Keratinocyte (primary cell): Measurements from ENCODE around the gene ARSI. TPM values are rescaled to one million over a fixed set of nuclear protein-coding genes. Genes with fewer than 3 reads are reported as not detected.

ENCODE experiments used
- DNase-seq: peaks from one replicate; pipeline ENCODE4 v3.0.0-alpha.2; 2011; ENCODE audit warnings: low read depth, missing footprints, low spot score
- FAIRE-seq: peaks from 2 replicates; lab custom pipeline; 2011; peaks lifted over from hg19 to GRCh38; lab: Jason Lieb, UNC
- H2AFZ ChIP-seq: 2 replicates; pipeline ENCODE4 v1.6.0; 2012; ENCODE audit warnings: low read length, control low read depth, inconsistent platforms; ENCODE audit not compliant: control insufficient read depth
- H3K27ac ChIP-seq: 2 replicates; pipeline ENCODE4 v1.5.1; 2011; ENCODE audit warnings: low read length; ENCODE audit not compliant: control insufficient read depth, insufficient read depth
- H3K27me3 ChIP-seq: 3 replicates; pipeline ENCODE4 v1.6.0; 2011; ENCODE audit warnings: low read length; ENCODE audit not compliant: control insufficient read depth, insufficient read depth; ENCODE audit errors: extremely low read depth
- H3K36me3 ChIP-seq, 2 experiments: 2 replicates in 1 of 2; 3 replicates in 1 of 2; pipeline ENCODE4 v1.5.1; 2011; ENCODE audit warnings: low read length in 2 of 2, mild to moderate bottlenecking in 1 of 2; ENCODE audit not compliant: control insufficient read depth in 2 of 2, insufficient read depth in 2 of 2; ENCODE audit errors: extremely low read depth in 1 of 2
- H3K4me1 ChIP-seq: 3 replicates; pipeline ENCODE4 v1.5.1; 2011; ENCODE audit warnings: low read length; ENCODE audit not compliant: control insufficient read depth, insufficient read depth; ENCODE audit errors: extremely low read depth
- H3K4me2 ChIP-seq: 3 replicates; pipeline ENCODE4 v1.6.0; 2011; ENCODE audit warnings: low read depth, low read length; ENCODE audit not compliant: control insufficient read depth, insufficient read depth; ENCODE audit errors: extremely low read depth
- H3K4me3 ChIP-seq, 3 experiments: fragments of 200-600 bp in 1 of 3; sonication (generic) in 1 of 3; 2 replicates in 2 of 3; 3 replicates in 1 of 3; pipeline ENCODE4 v1.5.1; 2011 to 2016; ENCODE audit warnings: low read length in 3 of 3, mild to moderate bottlenecking in 3 of 3, control low read depth in 2 of 3, inconsistent platforms in 1 of 3, low read depth in 1 of 3, mixed read lengths in 1 of 3, mixed run types in 1 of 3, moderate library complexity in 1 of 3; ENCODE audit not compliant: control insufficient read depth in 2 of 3, insufficient read depth in 2 of 3; ENCODE audit errors: extremely low read depth in 1 of 3
- H3K79me2 ChIP-seq: 2 replicates; pipeline ENCODE4 v1.6.0; 2012; ENCODE audit warnings: low read length; ENCODE audit not compliant: control insufficient read depth, insufficient read depth
- H3K9ac ChIP-seq: 3 replicates; pipeline ENCODE4 v1.6.0; 2011; ENCODE audit warnings: low read length; ENCODE audit not compliant: control insufficient read depth, insufficient read depth; ENCODE audit errors: extremely low read depth
- H3K9me1 ChIP-seq: 3 replicates; pipeline ENCODE4 v1.6.0; 2011; ENCODE audit warnings: low read length; ENCODE audit not compliant: control insufficient read depth, insufficient read depth; ENCODE audit errors: extremely low read depth
- H3K9me3 ChIP-seq: 2 replicates; pipeline ENCODE4 v1.5.1; 2012; ENCODE audit warnings: low read depth, low read length; ENCODE audit not compliant: control insufficient read depth
- H4K20me1 ChIP-seq: 3 replicates; pipeline ENCODE4 v1.6.0; 2011; ENCODE audit warnings: low read length; ENCODE audit not compliant: control insufficient read depth, insufficient read depth; ENCODE audit errors: extremely low read depth
- EZH2 ChIP-seq: IDR thresholded peaks from one replicate; pipeline ENCODE4 v1.6.1; 2012; ENCODE audit warnings: inconsistent platforms, mild to moderate bottlenecking, low read length, moderate library complexity
- dilution Hi-C: fragments of 300-500 bp; cut with MboI; formaldehyde crosslinking; loops from one replicate; pipeline ENCODE4 v1.7.0; 2020; ENCODE audit warnings: low sequenced_read_pairs; ENCODE audit not compliant: extremely low pct_ligation_motif_present
- polyA plus RNA-seq, 5 experiments: library from polyadenylated mRNA; depleted of rRNA in 3 of 5; stranded (reverse) in 3 of 5; stranded (forward) in 1 of 5; unstranded in 1 of 5; fragments of >200 nt; gene quantifications; 1 replicate in 1 of 5; 2 replicates in 3 of 5; 3 replicates in 1 of 5; pipeline versions ENCODE4 v1.2.1 to v1.2.3, GENCODE V29; 2011 to 2012; ENCODE audit warnings: missing spikeins in 2 of 5, low read depth in 1 of 5, low replicate concordance in 1 of 5
- TF ChIP-seq, protein P1 (sequence below), 3 experiments: IDR thresholded peaks in 1 of 3; conservative IDR thresholded peaks in 1 of 3; optimal IDR thresholded peaks in 1 of 3; 2 replicates in 2 of 3; 3 replicates in 1 of 3; pipeline versions ENCODE3 to v1.5.1; 2011; ENCODE audit warnings: low read length in 3 of 3, mild to moderate bottlenecking in 3 of 3, moderate library complexity in 2 of 3, control low read depth in 1 of 3, inconsistent platforms in 1 of 3; ENCODE audit not compliant: insufficient read depth in 2 of 3; ENCODE audit errors: extremely low read depth in 1 of 3

The ARSI gene
- polyA plus RNA-seq, 1 donor (not counting 4 experiments of a cell fraction or from before 2014, with no cell fraction given) = 1.7 TPM

DNA sequence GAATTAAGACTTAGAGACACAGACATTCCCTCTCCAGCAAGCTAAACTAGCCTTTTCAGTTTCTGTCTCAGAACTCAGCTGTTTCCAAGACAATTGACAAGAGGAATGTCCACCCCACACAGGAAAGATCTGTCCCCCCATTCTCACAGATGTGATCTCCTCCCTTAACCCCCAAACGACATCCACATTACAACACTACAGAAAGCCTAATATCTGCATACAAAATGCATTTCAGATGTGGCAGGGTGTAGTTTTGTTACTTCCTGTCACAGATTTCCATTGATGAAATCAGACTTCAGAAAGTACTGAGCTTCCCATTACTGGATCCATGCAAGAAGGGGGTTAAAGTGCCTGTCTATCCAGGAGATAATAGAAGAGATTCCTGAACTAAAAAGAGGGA is 2.9 kb upstream of the ARSI start:
- dilution Hi-C loops = no loop called here
- Histone ChIP-seq H3K4me3 (no peak overlapping the region), H3K27ac (no peak overlapping the region), H3K27me3 (no peaks in the 10 kb centered on the region), H3K9me1 (no peaks in the 10 kb centered on the region), H4K20me1 (no peaks in the 10 kb centered on the region), H3K9ac (no peak overlapping the region), H3K36me3 (no peaks in the 10 kb centered on the region), H2AFZ (no peak overlapping the region), H3K79me2 (no peaks in the 10 kb centered on the region), H3K4me2 (no peak overlapping the region), H3K4me1 (peaks cover 11% of the 10 kb centered on the region), H3K9me3 (no peaks in the 10 kb centered on the region)
- FAIRE-seq = no peak
- TF ChIP-seq, protein P1, sequence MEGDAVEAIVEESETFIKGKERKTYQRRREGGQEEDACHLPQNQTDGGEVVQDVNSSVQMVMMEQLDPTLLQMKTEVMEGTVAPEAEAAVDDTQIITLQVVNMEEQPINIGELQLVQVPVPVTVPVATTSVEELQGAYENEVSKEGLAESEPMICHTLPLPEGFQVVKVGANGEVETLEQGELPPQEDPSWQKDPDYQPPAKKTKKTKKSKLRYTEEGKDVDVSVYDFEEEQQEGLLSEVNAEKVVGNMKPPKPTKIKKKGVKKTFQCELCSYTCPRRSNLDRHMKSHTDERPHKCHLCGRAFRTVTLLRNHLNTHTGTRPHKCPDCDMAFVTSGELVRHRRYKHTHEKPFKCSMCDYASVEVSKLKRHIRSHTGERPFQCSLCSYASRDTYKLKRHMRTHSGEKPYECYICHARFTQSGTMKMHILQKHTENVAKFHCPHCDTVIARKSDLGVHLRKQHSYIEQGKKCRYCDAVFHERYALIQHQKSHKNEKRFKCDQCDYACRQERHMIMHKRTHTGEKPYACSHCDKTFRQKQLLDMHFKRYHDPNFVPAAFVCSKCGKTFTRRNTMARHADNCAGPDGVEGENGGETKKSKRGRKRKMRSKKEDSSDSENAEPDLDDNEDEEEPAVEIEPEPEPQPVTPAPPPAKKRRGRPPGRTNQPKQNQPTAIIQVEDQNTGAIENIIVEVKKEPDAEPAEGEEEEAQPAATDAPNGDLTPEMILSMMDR (optimal IDR thresholded peaks at IDR 0.05 in 1 of 3, IDR thresholded peaks at IDR 0.05 in 1 of 3, conservative IDR thresholded peaks at IDR 0.05 in 1 of 3; ENCODE audit: extremely low read depth in 1 of 3, insufficient read depth in 2 of 3, low read length in 3 of 3) = no peak
- no peak for TF ChIP-seq EZH2
- DNase-seq = no peak

DNA sequence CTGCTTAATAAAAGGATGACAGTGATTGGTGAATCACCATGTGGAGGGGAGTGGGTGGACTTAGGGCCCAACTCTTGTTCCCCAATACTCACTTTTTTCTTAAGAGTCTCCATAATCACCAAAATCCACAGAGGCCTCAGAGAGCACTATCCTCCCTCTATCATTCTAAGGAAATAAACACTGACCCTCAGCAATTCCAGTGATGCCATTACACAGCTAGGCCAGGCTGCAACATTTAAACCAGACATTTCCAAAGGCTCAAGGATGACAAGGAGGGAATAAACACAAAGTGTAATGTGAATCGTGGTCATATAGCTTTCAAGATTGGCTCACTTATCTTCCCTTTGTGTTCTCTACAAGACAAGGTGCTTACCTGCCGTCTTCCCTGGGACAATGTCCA is 2.4 kb upstream of the ARSI start:
- H3K27ac ChIP-seq = no peak overlapping the region
- no peak for DNase-seq
- H3K9ac ChIP-seq = no peak overlapping the region

More for the DNA sequence above, 2.4 kb upstream of the ARSI start:
- no peak for TF ChIP-seq EZH2
- TF ChIP-seq, protein P1 (optimal IDR thresholded peaks at IDR 0.05 in 1 of 3, IDR thresholded peaks at IDR 0.05 in 1 of 3, conservative IDR thresholded peaks at IDR 0.05 in 1 of 3; ENCODE audit: extremely low read depth in 1 of 3, insufficient read depth in 2 of 3, low read length in 3 of 3) = no peak
- FAIRE-seq = no peak
- Histone ChIP-seq H3K9me1 (no peaks in the 10 kb centered on the region), H3K4me2 (no peak overlapping the region), H4K20me1 (no peaks in the 10 kb centered on the region), H3K27me3 (no peaks in the 10 kb centered on the region), H3K4me1 (peaks cover 13% of the 10 kb centered on the region), H2AFZ (no peak overlapping the region), H3K9me3 (no peaks in the 10 kb centered on the region), H3K4me3 (no peak overlapping the region), H3K79me2 (no peaks in the 10 kb centered on the region), H3K36me3 (no peaks in the 10 kb centered on the region)
- dilution Hi-C loops = no loop called here
